ENCODE results near the gene PACS1. TPM values are rescaled to one million over a fixed set of nuclear protein-coding genes. Genes with fewer than 3 reads are reported as not detected.
"Not testable (repeated sequence)": the region's sequence is repeated elsewhere in the genome, so short reads cannot be mapped to it uniquely, and the experiment has no call there.

Gene PACS1
- total RNA-seq, result 40.0 and 74.4 TPM in 2 replicates

GRCh38 chr11:66069715-66070603 is at the start of gene PACS1:
Gene PACS1, plus strand, starts transcription at chr11:66070272. Its CDS starts 215 bp downstream, at chr11:66070487.
- DNase-seq (ENCODE audit: extremely low read depth, low read depth, low spot score), result no peak

- no peak for DNase-seq (ENCODE audit: extremely low read depth, low read depth, low spot score)
These were observed 49.3 kb upstream of the PACS1 start for GRCh38 chr11:66020618-66021357.

GRCh38 chr11:66022401-66023185 is 47.5 kb upstream of the PACS1 start:
- DNase-seq (ENCODE audit: extremely low read depth, low read depth, low spot score), result no peak

- DNase-seq (ENCODE audit: extremely low read depth, low read depth, low spot score), result not testable (repeated sequence)
These were observed 47.0 kb upstream of the PACS1 start for GRCh38 chr11:66023186-66023440.

- no peak for DNase-seq (ENCODE audit: extremely low read depth, low read depth, low spot score)
These were observed 44.0 kb upstream of the PACS1 start, which contains the start of gene CATSPER1 for GRCh38 chr11:66026017-66026529. Gene CATSPER1, minus strand, starts transcription at chr11:66026479. Its CDS starts 100 bp downstream, at chr11:66026379.

GRCh38 chr11:66032957-66033735 is 36.9 kb upstream of the PACS1 start:
- no peak for DNase-seq (ENCODE audit: extremely low read depth, low read depth, low spot score)

GRCh38 chr11:66035653-66036333 is 34.3 kb upstream of the PACS1 start:
- DNase-seq (ENCODE audit: extremely low read depth, low read depth, low spot score), result no peak

GRCh38 chr11:66036334-66036710 is 33.8 kb upstream of the PACS1 start:
- DNase-seq (ENCODE audit: extremely low read depth, low read depth, low spot score), result no peak

- no peak for DNase-seq (ENCODE audit: extremely low read depth, low read depth, low spot score)
These were observed 32.7 kb upstream of the PACS1 start for GRCh38 chr11:66037327-66037726.

- DNase-seq (ENCODE audit: extremely low read depth, low read depth, low spot score), result no peak
These were observed 30.3 kb upstream of the PACS1 start for GRCh38 chr11:66039765-66040164.

- no peak for DNase-seq (ENCODE audit: extremely low read depth, low read depth, low spot score)
These were observed 27.7 kb upstream of the PACS1 start for GRCh38 chr11:66042227-66042995.

- DNase-seq (ENCODE audit: extremely low read depth, low read depth, low spot score), result no peak
These were observed 26.8 kb upstream of the PACS1 start for GRCh38 chr11:66042996-66043906.

- DNase-seq (ENCODE audit: extremely low read depth, low read depth, low spot score), result no peak
These were observed 25.3 kb upstream of the PACS1 start for GRCh38 chr11:66044757-66045156.

- DNase-seq (ENCODE audit: extremely low read depth, low read depth, low spot score), result no peak
These were observed 24.9 kb upstream of the PACS1 start for GRCh38 chr11:66045177-66045639.

- DNase-seq (ENCODE audit: extremely low read depth, low read depth, low spot score), result no peak
These were observed 23.2 kb upstream of the PACS1 start for GRCh38 chr11:66046901-66047300.

- no peak for DNase-seq (ENCODE audit: extremely low read depth, low read depth, low spot score)
These were observed 22.3 kb upstream of the PACS1 start for GRCh38 chr11:66047541-66048365.

All from glomerular endothelial cell (primary cell).